ENCODE data around the gene CYB5A.

Gene CYB5A

GRCh38 chr18:74277296-74277695, 14.5 kb downstream of the CYB5A start:
- peak; percentile 87 to 88 for DNase-seq
- TF ChIP-seq GATA1 (IDR thresholded peaks at IDR 0.05; ENCODE audit: low read depth, low read length) (no peak), POLR2A (IDR thresholded peaks at IDR 0.05; ENCODE audit: low read length) (no peak)

- no peak for DNase-seq
- TF ChIP-seq GATA1 (IDR thresholded peaks at IDR 0.05; ENCODE audit: low read depth, low read length) = no peak
- TF ChIP-seq POLR2A (IDR thresholded peaks at IDR 0.05; ENCODE audit: low read length) = no peak
Observed at GRCh38 chr18:74276609-74277008, 15.2 kb downstream of the CYB5A start.

- TF ChIP-seq POLR2A (IDR thresholded peaks at IDR 0.05; ENCODE audit: low read length) (no peak), GATA1 (IDR thresholded peaks at IDR 0.05; ENCODE audit: low read depth, low read length) (no peak)
- DNase-seq = no peak
Observed at GRCh38 chr18:74275736-74276135, 16.0 kb downstream of the CYB5A start.

GRCh38 chr18:74274700-74275099, 17.1 kb downstream of the CYB5A start:
- no peak for TF ChIP-seq GATA1 (IDR thresholded peaks at IDR 0.05; ENCODE audit: low read depth, low read length)
- TF ChIP-seq POLR2A (IDR thresholded peaks at IDR 0.05; ENCODE audit: low read length) = no peak
- no peak for DNase-seq

GRCh38 chr18:74273394-74273793, 18.4 kb downstream of the CYB5A start:
- no peak for DNase-seq
- TF ChIP-seq POLR2A (IDR thresholded peaks at IDR 0.05; ENCODE audit: low read length) = no peak
- no peak for TF ChIP-seq GATA1 (IDR thresholded peaks at IDR 0.05; ENCODE audit: low read depth, low read length)

- TF ChIP-seq POLR2A (IDR thresholded peaks at IDR 0.05; ENCODE audit: low read length) = no peak
- TF ChIP-seq GATA1 (IDR thresholded peaks at IDR 0.05; ENCODE audit: low read depth, low read length) = no peak
- no peak for DNase-seq
Observed at GRCh38 chr18:74271635-74272034, 20.1 kb downstream of the CYB5A start.

GRCh38 chr18:74268933-74269620, 22.7 kb downstream of the CYB5A start:
- no peak for TF ChIP-seq GATA1 (IDR thresholded peaks at IDR 0.05; ENCODE audit: low read depth, low read length)
- TF ChIP-seq POLR2A (IDR thresholded peaks at IDR 0.05; ENCODE audit: low read length) = no peak
- no peak for DNase-seq

- no peak for DNase-seq
- no peak for TF ChIP-seq GATA1 (IDR thresholded peaks at IDR 0.05; ENCODE audit: low read depth, low read length)
- TF ChIP-seq POLR2A (IDR thresholded peaks at IDR 0.05; ENCODE audit: low read length) = no peak
Observed at GRCh38 chr18:74268175-74268574, 23.6 kb downstream of the CYB5A start.

- TF ChIP-seq POLR2A (IDR thresholded peaks at IDR 0.05; ENCODE audit: low read length) (no peak), GATA1 (IDR thresholded peaks at IDR 0.05; ENCODE audit: low read depth, low read length) (no peak)
- DNase-seq = no peak
Observed at GRCh38 chr18:74266161-74266560, 25.6 kb downstream of the CYB5A start.

- DNase-seq = no peak
- TF ChIP-seq POLR2A (IDR thresholded peaks at IDR 0.05; ENCODE audit: low read length) (no peak), GATA1 (IDR thresholded peaks at IDR 0.05; ENCODE audit: low read depth, low read length) (no peak)
Observed at GRCh38 chr18:74265546-74266098, 26.1 kb downstream of the CYB5A start.

GRCh38 chr18:74264303-74265020, 27.3 kb downstream of the CYB5A start:
- DNase-seq = no peak
- TF ChIP-seq GATA1 (IDR thresholded peaks at IDR 0.05; ENCODE audit: low read depth, low read length) (no peak), POLR2A (IDR thresholded peaks at IDR 0.05; ENCODE audit: low read length) (no peak)

GRCh38 chr18:74261053-74261713, 30.6 kb downstream of the CYB5A start:
- TF ChIP-seq GATA1 (IDR thresholded peaks at IDR 0.05; ENCODE audit: low read depth, low read length) (no peak), POLR2A (IDR thresholded peaks at IDR 0.05; ENCODE audit: low read length) (no peak)
- no peak for DNase-seq

- no peak for TF ChIP-seq GATA1 (IDR thresholded peaks at IDR 0.05; ENCODE audit: low read depth, low read length)
Observed at GRCh38 chr18:74259347-74259746, 32.4 kb downstream of the CYB5A start.

GRCh38 chr18:74257083-74257482, 34.7 kb downstream of the CYB5A start:
- TF ChIP-seq GATA1 (IDR thresholded peaks at IDR 0.05; ENCODE audit: low read depth, low read length) (no peak), POLR2A (IDR thresholded peaks at IDR 0.05; ENCODE audit: low read length) (no peak)
- DNase-seq = no peak

More at GRCh38 chr18:74259347-74259746, 32.4 kb downstream of the CYB5A start:
- DNase-seq = no peak

Data from erythroblast (primary cell).